Ishikawa (cell line): ENCODE measurements around the gene LCN1.

Source experiments
- CEBPB ChIP-seq: IDR thresholded peaks from 2 replicates; pipeline ENCODE4 v1.6.1; 2012
- CREB1 ChIP-seq: IDR thresholded peaks from 2 replicates; pipeline ENCODE4 v1.6.1; 2012; ENCODE audit warnings: low read depth
- EGR1 ChIP-seq: IDR thresholded peaks from 2 replicates; pipeline ENCODE4 v1.6.1; 2012
- EP300 ChIP-seq: IDR thresholded peaks from 2 replicates; pipeline ENCODE4 v1.6.1; 2012; ENCODE audit warnings: borderline replicate concordance
- FOXM1 ChIP-seq: IDR thresholded peaks from 2 replicates; pipeline ENCODE4 v1.6.1; 2012; ENCODE audit warnings: low read depth, borderline replicate concordance
- NFIC ChIP-seq: IDR thresholded peaks from 2 replicates; pipeline ENCODE4 v1.6.1; 2012
- RAD21 ChIP-seq: IDR thresholded peaks from 2 replicates; pipeline ENCODE4 v1.6.1; 2012; ENCODE audit warnings: low read depth
- TAF1 ChIP-seq: IDR thresholded peaks from 2 replicates; pipeline ENCODE4 v1.6.1; 2012; ENCODE audit warnings: low read depth, mild to moderate bottlenecking
- TCF12 ChIP-seq: IDR thresholded peaks from 2 replicates; pipeline ENCODE4 v1.6.1; 2012; ENCODE audit warnings: low read depth
- TEAD4 ChIP-seq: IDR thresholded peaks from 2 replicates; pipeline ENCODE4 v1.6.1; 2012
- YY1 ChIP-seq: IDR thresholded peaks from 2 replicates; pipeline ENCODE4 v1.6.1; 2012; ENCODE audit warnings: low read depth
- ZBTB7A ChIP-seq: IDR thresholded peaks from 2 replicates; pipeline ENCODE4 v1.6.1; 2012; ENCODE audit warnings: low read depth
- TF ChIP-seq, protein P1 (sequence below): IDR thresholded peaks from 2 replicates; pipeline ENCODE4 v1.6.1; 2012
- TF ChIP-seq, protein P2 (sequence below): IDR thresholded peaks from 2 replicates; pipeline ENCODE4 v1.6.1; 2012
- TF ChIP-seq, protein P3 (sequence below): IDR thresholded peaks from 2 replicates; pipeline ENCODE4 v1.6.1; 2012; ENCODE audit warnings: low read depth, mild to moderate bottlenecking

The LCN1 gene

DNA sequence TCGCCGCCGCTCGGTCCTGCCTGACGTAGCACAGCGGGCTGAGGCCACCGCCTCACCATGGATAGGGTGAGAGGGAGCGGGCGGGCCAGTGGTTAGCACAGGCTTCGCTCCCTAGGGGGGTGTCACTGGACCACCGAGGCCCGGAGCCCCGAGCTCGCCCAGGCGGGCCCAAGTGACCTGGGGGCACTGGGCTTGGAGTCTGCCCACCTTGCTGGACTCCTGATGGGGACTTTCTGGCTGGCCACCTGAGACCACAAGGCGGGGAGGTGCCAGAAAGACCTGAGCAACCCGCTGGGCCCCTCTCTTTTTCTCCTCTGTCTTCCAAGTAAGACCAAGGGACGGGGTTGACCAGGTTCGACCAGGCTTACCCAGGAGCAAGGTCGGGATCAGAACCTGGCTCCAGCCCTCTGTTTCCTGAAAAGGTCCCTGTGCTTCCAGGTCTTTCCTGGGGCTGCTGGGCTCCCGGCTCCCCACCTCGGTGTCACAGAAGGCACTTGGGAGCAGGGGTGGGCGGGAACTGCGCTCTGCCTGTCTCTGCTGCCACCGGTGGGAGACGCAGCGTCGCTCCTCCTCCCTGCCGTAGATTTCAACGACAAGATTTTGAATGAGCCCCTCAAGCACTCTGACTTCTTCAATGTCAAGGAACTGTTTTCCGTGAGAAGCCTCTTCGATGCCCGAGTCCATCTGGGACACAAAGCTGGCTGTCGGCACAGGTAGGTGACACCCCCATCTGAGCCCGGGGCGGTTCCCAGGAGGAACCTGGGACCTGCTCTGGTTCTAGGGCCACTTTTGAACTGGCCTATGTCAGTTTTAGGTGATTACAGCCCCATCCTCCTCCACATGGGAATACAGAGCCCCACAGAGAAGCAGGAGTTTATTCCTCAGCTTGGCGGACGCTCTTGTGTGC is 19.7 kb upstream of the LCN1 start:
- TF ChIP-seq EGR1 = no peak
- no peak for TF ChIP-seq RAD21
- TF ChIP-seq, protein P1, sequence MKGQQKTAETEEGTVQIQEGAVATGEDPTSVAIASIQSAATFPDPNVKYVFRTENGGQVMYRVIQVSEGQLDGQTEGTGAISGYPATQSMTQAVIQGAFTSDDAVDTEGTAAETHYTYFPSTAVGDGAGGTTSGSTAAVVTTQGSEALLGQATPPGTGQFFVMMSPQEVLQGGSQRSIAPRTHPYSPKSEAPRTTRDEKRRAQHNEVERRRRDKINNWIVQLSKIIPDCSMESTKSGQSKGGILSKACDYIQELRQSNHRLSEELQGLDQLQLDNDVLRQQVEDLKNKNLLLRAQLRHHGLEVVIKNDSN = no peak
- TF ChIP-seq, protein P2, sequence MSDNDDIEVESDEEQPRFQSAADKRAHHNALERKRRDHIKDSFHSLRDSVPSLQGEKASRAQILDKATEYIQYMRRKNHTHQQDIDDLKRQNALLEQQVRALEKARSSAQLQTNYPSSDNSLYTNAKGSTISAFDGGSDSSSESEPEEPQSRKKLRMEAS = no peak
- TF ChIP-seq CREB1 = no peak
- TF ChIP-seq TCF12 = no peak
- TF ChIP-seq NFIC = no peak

DNA sequence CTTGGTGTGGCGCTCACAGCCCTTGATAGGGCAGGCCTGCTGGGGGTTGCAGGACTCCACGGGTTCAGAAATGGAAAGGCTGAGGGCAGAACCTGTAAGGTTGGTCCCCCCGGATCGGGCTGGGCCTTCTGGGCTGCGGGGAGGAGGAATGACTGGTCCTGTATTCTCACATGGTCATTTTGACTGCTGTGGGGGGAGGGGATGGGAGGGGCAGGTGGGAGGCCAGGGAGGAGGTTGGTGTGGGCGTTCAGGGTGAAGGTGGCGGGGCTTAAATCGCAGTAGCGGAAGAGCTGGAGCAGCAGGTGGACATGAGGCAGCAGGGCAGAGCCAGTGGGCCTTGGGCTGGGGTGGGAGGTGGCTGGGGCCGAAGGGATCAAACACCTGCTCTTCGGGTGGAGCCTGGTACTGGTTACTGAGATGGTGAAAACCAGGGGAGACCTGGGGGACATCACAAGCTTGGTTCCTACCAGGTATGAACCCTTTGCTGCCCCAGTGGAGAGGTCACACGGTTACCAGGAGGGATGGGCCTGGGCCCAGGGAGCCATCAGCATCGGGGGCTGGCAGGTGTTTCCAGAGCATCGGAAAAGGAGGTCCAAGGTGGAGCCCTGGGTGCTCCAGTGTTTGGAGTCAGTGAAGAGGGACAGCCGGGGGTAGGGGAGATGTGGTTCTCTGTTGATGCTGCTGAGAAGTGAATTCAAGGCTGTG is 18.9 kb upstream of the LCN1 start:
- TF ChIP-seq NFIC (no peak), ZBTB7A (no peak), CREB1 (no peak), EGR1 (no peak), YY1 (no peak), TEAD4 (no peak), RAD21 (no peak), TCF12 (no peak), CEBPB (no peak)
- TF ChIP-seq, protein P2 = no peak

DNA sequence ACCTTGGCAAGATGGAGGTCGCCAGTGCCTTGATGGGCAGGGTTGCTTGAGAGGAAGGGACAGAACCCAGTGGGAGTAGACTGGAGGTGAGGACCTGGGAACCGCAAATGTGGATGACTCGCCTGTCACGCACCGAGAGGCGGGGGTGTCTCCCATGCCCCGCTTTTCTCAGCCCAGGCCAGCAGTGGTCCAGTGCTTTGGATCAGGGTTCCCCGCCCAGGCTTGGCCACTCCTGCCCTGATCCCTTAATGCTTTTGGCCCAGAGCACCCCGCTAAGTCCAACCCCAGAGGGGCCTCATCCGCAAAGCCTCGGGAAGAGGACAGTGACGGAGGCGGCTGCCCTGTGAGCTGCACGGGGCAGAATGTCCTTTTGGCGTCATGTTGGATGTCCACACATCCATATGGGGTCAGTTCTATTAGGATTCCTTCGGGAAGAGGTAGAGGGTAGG is 18.3 kb upstream of the LCN1 start:
- TF ChIP-seq EP300 (no peak), TCF12 (no peak), FOXM1 (no peak), ZBTB7A (no peak), TAF1 (no peak), TEAD4 (no peak), CREB1 (no peak), EGR1 (no peak), RAD21 (no peak), CEBPB (no peak)
- TF ChIP-seq, protein P1 = no peak
- TF ChIP-seq, protein P3, sequence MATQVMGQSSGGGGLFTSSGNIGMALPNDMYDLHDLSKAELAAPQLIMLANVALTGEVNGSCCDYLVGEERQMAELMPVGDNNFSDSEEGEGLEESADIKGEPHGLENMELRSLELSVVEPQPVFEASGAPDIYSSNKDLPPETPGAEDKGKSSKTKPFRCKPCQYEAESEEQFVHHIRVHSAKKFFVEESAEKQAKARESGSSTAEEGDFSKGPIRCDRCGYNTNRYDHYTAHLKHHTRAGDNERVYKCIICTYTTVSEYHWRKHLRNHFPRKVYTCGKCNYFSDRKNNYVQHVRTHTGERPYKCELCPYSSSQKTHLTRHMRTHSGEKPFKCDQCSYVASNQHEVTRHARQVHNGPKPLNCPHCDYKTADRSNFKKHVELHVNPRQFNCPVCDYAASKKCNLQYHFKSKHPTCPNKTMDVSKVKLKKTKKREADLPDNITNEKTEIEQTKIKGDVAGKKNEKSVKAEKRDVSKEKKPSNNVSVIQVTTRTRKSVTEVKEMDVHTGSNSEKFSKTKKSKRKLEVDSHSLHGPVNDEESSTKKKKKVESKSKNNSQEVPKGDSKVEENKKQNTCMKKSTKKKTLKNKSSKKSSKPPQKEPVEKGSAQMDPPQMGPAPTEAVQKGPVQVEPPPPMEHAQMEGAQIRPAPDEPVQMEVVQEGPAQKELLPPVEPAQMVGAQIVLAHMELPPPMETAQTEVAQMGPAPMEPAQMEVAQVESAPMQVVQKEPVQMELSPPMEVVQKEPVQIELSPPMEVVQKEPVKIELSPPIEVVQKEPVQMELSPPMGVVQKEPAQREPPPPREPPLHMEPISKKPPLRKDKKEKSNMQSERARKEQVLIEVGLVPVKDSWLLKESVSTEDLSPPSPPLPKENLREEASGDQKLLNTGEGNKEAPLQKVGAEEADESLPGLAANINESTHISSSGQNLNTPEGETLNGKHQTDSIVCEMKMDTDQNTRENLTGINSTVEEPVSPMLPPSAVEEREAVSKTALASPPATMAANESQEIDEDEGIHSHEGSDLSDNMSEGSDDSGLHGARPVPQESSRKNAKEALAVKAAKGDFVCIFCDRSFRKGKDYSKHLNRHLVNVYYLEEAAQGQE = no peak
- TF ChIP-seq, protein P2 = no peak

DNA sequence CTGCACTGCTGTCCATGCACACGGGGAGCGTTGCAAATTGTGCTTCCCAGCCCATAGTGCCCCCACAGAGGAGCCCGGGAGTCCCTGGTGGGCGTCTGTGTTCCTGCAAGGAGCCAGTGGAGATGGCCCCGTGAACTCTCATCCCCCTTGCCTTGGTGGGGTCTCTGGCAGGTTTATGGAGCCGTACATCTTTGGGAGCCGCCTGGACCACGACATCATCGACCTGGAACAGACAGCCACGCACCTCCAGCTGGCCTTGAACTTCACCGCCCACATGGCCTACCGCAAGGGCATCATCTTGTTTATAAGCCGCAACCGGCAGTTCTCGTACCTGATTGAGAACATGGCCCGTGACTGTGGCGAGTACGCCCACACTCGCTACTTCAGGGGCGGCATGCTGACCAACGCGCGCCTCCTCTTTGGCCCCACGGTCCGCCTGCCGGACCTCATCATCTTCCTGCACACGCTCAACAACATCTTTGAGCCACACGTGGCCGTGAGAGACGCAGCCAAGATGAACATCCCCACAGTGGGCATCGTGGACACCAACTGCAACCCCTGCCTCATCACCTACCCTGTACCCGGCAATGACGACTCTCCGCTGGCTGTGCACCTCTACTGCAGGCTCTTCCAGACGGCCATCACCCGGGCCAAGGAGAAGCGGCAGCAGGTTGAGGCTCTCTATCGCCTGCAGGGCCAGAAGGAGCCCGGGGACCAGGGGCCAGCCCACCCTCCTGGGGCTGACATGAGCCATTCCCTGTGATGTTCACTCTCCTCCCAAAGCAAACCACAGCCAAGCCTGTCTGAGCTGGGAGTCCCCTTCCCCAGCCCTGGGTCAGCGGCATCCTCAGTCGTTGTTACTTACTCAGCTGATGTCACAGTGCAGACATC is 17.6 kb upstream of the LCN1 start:
- TF ChIP-seq, protein P3 = no peak
- no peak for TF ChIP-seq YY1
- TF ChIP-seq FOXM1 = no peak
- TF ChIP-seq, protein P1 = no peak
- TF ChIP-seq TEAD4 = no peak
- no peak for TF ChIP-seq TAF1
- no peak for TF ChIP-seq CEBPB
- no peak for TF ChIP-seq EGR1
- TF ChIP-seq RAD21 = no peak
- TF ChIP-seq NFIC = no peak
- TF ChIP-seq, protein P2 = no peak
- TF ChIP-seq TCF12 = no peak
- no peak for TF ChIP-seq CREB1
- no peak for TF ChIP-seq EP300
- TF ChIP-seq ZBTB7A = no peak
